GM20431 (cell line): ENCODE measurements around the gene PSMG3.

Source experiments
- in situ Hi-C: fragments of 300-500 bp; cut with MseI, MboI; formaldehyde crosslinking; loops from one replicate; pipeline ENCODE4 v1.15.0; 2020; ENCODE audit warnings: low sequenced_read_pairs; ENCODE audit not compliant: unreplicated experiment

PSMG3 gene

GRCh38 chr7:1549357-1550004 is 20.4 kb downstream of the PSMG3 start:
- in situ Hi-C loops, result loop anchor here (25.0 kb wide), 1 partner anchor 813 kb away; the partner anchor contains the start of gene EIF3B

GRCh38 chr7:1548944-1549343 is 20.9 kb downstream of the PSMG3 start:
- in situ Hi-C loops, result no loop called here

- in situ Hi-C loops, result no loop called here
Observed at GRCh38 chr7:1548438-1548831, 21.4 kb downstream of the PSMG3 start.

GRCh38 chr7:1547777-1548437 is 21.9 kb downstream of the PSMG3 start:
- in situ Hi-C loops, result no loop called here

GRCh38 chr7:1546909-1547776 is 22.7 kb downstream of the PSMG3 start:
- in situ Hi-C loops, result no loop called here

GRCh38 chr7:1546274-1546908 is 23.4 kb downstream of the PSMG3 start:
- in situ Hi-C loops, result no loop called here

GRCh38 chr7:1545417-1546246 is 24.2 kb downstream of the PSMG3 start:
- in situ Hi-C loops, result no loop called here

- in situ Hi-C loops, result no loop called here
Observed at GRCh38 chr7:1544896-1545416, 24.9 kb downstream of the PSMG3 start.

- in situ Hi-C loops, result no loop called here
Observed at GRCh38 chr7:1544178-1544895, 25.5 kb downstream of the PSMG3 start.

GRCh38 chr7:1543826-1544177 is 26.0 kb downstream of the PSMG3 start:
- in situ Hi-C loops, result no loop called here

- in situ Hi-C loops, result no loop called here
Observed at GRCh38 chr7:1542841-1543747, 26.7 kb downstream of the PSMG3 start.

GRCh38 chr7:1542329-1542728 is 27.5 kb downstream of the PSMG3 start:
- in situ Hi-C loops, result no loop called here

- in situ Hi-C loops, result no loop called here
Observed at GRCh38 chr7:1541431-1542162, 28.2 kb downstream of the PSMG3 start.

- in situ Hi-C loops, result no loop called here
Observed at GRCh38 chr7:1540776-1541271, 29.0 kb downstream of the PSMG3 start.

- in situ Hi-C loops, result no loop called here
Observed at GRCh38 chr7:1539882-1540775, 29.7 kb downstream of the PSMG3 start.
